ENCODE results near the gene HHATL.

Gene HHATL

GRCh38 chr3:42653560-42654330 is 48.9 kb downstream of the HHATL start, which contains the start of gene ZBTB47:
Gene ZBTB47, plus strand, starts transcription at chr3:42653697. Its CDS starts 4,659 bp downstream, at chr3:42658356.
- Histone ChIP-seq H3K27ac (peak within 1 kb of the TSS; percentile 98 to 99), H3K4me3 (peak within 1 kb of the TSS; percentile 98)
- peak; percentile 89 for DNase-seq (ENCODE audit: low spot score)
- TF ChIP-seq CTCF (IDR thresholded peaks at IDR 0.05), result no peak

GRCh38 chr3:42653303-42653559 is 49.4 kb downstream of the HHATL start:
- no peak for DNase-seq (ENCODE audit: low spot score)
- no peak for TF ChIP-seq CTCF (IDR thresholded peaks at IDR 0.05)
- Histone ChIP-seq H3K4me3 (peak overlapping the region; percentile 98), H3K27ac (peak overlapping the region; percentile 98 to 99)

GRCh38 chr3:42652611-42653302 is 49.8 kb downstream of the HHATL start:
- Histone ChIP-seq H3K27ac (peak overlapping the region; percentile 98 to 99), H3K4me3 (peak overlapping the region; percentile 98)
- no peak for TF ChIP-seq CTCF (IDR thresholded peaks at IDR 0.05)
- peak; percentile 91 for DNase-seq (ENCODE audit: low spot score)

- TF ChIP-seq CTCF (IDR thresholded peaks at IDR 0.05), result no peak
- Histone ChIP-seq H3K4me3 (peak overlapping the region; percentile 98), H3K27ac (peak overlapping the region; percentile 98 to 99)
- peak; percentile 74 for DNase-seq (ENCODE audit: low spot score)
Measured at GRCh38 chr3:42652251-42652610, 50.4 kb downstream of the HHATL start.

- no peak for TF ChIP-seq CTCF (IDR thresholded peaks at IDR 0.05)
- Histone ChIP-seq H3K27ac (peak overlapping the region; percentile 98 to 99), H3K4me3 (peak overlapping the region; percentile 98)
- peak; percentile 75 for DNase-seq (ENCODE audit: low spot score)
Measured at GRCh38 chr3:42651248-42652091, 51.1 kb downstream of the HHATL start.

- H3K4me3 ChIP-seq, result no peak overlapping the region
- TF ChIP-seq CTCF (IDR thresholded peaks at IDR 0.05), result no peak
- DNase-seq (ENCODE audit: low spot score), result no peak
- peak overlapping the region in 1 of 2 donors; percentile 20 for H3K27ac ChIP-seq
Measured at GRCh38 chr3:42649783-42650182, 52.8 kb downstream of the HHATL start.

Data from coronary artery (tissue), 2 donors.